GM21786 (cell line): Measurements from ENCODE around the gene ISCU.

Experiments used
- ATAC-seq: cut with Tn5 transposase; IDR thresholded peaks from one replicate; pipeline ENCODE4 v1.9.1; 2021; ENCODE audit not compliant: unreplicated experiment

Gene ISCU

GRCh38 chr12:108602209-108602705 is 39.9 kb downstream of the ISCU start:
- no peak for ATAC-seq

- ATAC-seq = no peak
These were observed 40.7 kb downstream of the ISCU start for GRCh38 chr12:108602976-108603704.

- ATAC-seq = no peak
These were observed 41.3 kb downstream of the ISCU start for GRCh38 chr12:108603743-108604142.

GRCh38 chr12:108604208-108604941 is 42.0 kb downstream of the ISCU start:
- no peak for ATAC-seq

GRCh38 chr12:108605000-108605689 is 42.7 kb downstream of the ISCU start:
- ATAC-seq = no peak

GRCh38 chr12:108605690-108606406 is 43.5 kb downstream of the ISCU start:
- no peak for ATAC-seq

GRCh38 chr12:108606492-108606891 is 44.1 kb downstream of the ISCU start:
- no peak for ATAC-seq

- no peak for ATAC-seq
These were observed 45.7 kb downstream of the ISCU start for GRCh38 chr12:108607981-108608600.

GRCh38 chr12:108608616-108609015 is 46.2 kb downstream of the ISCU start:
- ATAC-seq = no peak

GRCh38 chr12:108609537-108610335 is 47.3 kb downstream of the ISCU start:
- ATAC-seq = no peak

- no peak for ATAC-seq
These were observed 48.0 kb downstream of the ISCU start for GRCh38 chr12:108610336-108610815.

GRCh38 chr12:108610856-108611605 is 48.6 kb downstream of the ISCU start:
- ATAC-seq = no peak

- no peak for ATAC-seq
These were observed 49.6 kb downstream of the ISCU start for GRCh38 chr12:108611884-108612415.

- ATAC-seq = no peak
These were observed 50.4 kb downstream of the ISCU start for GRCh38 chr12:108612788-108613282.

GRCh38 chr12:108613548-108613947 is 51.2 kb downstream of the ISCU start:
- no peak for ATAC-seq

- ATAC-seq = no peak
These were observed 51.6 kb downstream of the ISCU start for GRCh38 chr12:108614041-108614440.

- no peak for ATAC-seq
These were observed 52.2 kb downstream of the ISCU start for GRCh38 chr12:108614639-108615038.

GRCh38 chr12:108615918-108616317 is 53.5 kb downstream of the ISCU start:
- ATAC-seq = no peak
